CD4-positive, alpha-beta T cell treated with Interleukin-4 for 4 hours (primary cell): ENCODE data around the gene HAUS3.
"Not testable (repeated sequence)": the region's sequence is repeated elsewhere in the genome, so short reads cannot be mapped to it uniquely, and the experiment has no call there.

Source experiments
- DNase-seq: peaks from one replicate; pipeline ENCODE4 v3.0.0-alpha.2; 2020

Gene HAUS3

DNA sequence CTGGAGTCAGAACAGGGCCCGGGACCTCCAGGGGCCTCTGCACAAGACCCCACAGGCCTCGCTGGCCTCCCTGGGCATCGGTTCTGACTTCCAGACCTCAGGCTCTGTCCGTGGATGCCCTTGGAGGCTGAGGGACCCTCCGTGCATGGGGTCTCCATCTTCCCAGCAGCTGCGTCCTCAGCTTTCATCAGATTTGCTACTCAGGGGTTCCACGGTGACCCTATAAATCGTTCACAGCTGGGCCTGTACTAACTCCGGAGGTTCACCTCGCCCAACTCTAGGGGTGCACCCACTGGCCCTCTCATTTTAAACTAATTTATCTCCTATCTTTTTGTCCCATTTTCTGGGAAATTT is 33.1 kb upstream of the HAUS3 start:
- not testable (repeated sequence) for DNase-seq

DNA sequence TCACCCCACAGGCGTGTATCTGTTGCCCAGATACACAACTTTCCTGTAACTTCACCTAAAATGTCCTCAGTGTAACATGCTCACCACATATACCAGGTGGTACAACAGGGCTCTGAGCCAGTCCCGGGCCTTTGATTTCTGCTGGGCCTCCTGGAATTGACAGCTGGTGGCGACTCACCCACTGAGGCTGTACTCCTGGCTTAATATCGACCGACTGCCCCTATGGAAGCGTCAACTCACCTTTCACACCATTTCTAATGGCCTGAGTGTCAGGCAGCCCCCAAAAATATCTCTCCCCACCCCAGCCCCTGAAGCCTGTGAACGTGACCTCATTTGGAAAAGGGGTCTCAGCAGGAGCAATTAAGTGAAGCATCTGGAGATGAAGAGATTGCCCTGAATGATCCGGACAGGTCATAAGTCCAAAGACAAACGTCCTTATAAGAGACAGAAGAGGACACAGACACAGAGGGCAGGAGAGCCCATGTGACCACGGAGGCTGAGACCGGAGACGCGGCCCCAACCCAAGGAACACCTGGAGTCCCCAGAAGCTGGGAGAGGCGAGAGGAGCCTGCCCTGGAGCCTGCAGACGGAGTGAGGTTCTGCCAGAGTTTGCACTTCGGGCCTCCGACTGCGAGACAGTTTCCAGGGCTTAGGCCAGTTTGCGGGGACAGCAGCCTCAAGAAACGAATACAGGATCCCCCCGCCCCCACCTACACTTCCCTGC is 32.6 kb upstream of the HAUS3 start:
- DNase-seq, result no peak

DNA sequence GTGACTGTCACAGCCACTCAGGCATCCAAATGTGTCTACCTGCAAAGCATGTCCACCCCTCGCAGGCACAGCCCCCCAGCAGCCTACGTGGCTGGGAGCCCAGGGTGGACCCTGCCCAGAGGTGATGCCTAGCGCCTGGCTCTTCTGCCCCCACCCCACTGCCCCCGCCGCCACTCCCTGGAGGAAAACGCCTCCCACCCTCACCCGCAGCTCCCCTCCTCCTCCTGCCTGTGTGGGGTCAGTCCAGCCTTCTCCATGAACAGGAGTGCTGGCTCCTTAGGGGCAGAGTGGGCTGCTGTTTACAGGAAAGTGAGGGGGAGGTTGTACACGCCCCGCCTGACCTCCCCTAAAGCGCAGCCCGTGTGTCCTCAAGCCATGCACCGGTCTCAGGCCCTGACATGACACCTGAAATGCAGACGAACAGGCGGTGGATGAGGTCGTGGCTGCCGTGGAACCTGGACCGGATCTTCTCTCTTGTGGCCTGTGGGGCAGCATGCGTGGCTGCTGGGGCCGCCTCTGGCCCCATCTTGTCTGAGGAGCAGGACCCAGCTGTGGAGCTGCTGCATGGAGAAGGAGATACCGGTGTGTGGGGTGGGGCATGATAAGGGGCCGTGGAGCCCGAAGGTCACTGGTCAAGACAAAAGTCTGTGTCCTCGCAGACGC is 31.9 kb upstream of the HAUS3 start:
- no peak for DNase-seq

DNA sequence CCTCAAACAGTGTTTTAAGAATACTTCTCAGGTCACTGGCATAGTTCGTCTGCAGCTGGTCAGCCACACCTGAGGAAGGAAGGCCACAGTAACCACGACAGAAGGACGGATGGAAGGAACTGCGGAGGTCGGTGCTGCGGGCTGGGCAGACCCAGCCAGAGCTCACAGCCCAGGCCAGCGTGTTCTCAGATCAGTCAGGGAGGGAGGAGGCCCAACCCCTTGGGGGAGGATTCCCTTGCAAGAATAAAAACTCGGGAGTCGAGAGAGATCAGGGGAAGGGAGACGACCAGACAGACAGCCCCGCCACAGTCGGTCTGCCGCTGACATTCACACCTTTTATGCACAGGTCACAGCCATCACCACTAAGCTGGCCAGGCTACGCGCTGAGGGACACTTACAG is 31.3 kb upstream of the HAUS3 start:
- no peak for DNase-seq

DNA sequence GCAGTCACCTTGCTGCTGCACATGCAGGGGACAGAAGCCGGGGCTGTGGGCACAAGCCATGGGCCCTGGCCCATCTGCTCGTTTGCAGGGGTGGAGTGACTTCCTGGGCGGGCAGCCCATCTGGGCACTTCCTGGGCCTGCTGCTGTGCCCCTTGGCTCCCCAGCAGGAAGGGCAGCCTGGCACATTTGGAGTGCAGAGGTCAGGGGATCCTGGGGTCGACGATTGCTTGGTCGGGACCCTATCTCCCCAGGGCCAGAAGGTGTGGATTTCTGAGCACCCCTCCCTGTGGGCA is 30.9 kb upstream of the HAUS3 start:
- no peak for DNase-seq

DNA sequence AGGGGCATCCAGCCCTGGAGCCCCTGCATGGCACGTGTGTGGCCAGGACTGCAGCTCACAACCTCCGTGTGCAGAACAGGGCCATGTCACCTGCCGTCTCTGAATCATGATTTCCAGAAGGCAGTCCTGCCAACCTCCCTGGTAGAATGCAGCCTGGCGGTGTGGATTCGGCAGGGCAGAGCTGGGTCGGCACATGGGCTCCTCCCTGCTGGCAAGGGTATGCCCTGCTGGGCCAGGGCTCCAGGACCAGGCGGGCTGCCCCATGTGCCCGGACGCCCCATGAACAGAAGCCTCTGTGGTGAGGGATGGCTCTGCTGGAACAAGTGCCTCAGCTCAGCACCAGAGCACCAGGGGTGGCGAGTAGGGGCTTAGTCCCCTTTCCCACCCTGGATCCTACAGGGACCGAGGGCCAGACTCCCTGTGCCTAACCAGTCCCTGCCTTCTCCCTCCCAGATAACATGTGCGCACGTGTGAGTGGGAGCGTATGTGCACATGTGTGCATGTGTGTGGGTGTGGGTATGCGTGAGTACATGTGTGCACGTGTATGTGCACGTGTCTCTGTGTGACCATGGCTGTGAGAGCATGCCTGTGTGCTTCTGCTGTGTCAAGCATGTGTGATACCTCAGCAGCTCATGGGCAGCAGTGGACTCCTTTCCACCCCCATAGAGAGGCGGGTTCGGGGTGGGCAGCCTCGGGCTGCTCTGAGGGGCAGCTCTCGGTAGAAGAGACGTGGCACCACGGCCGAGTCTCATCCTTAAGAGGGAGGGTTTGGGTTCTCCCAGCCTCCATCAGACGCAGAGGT is 30.3 kb upstream of the HAUS3 start:
- DNase-seq, result no peak

DNA sequence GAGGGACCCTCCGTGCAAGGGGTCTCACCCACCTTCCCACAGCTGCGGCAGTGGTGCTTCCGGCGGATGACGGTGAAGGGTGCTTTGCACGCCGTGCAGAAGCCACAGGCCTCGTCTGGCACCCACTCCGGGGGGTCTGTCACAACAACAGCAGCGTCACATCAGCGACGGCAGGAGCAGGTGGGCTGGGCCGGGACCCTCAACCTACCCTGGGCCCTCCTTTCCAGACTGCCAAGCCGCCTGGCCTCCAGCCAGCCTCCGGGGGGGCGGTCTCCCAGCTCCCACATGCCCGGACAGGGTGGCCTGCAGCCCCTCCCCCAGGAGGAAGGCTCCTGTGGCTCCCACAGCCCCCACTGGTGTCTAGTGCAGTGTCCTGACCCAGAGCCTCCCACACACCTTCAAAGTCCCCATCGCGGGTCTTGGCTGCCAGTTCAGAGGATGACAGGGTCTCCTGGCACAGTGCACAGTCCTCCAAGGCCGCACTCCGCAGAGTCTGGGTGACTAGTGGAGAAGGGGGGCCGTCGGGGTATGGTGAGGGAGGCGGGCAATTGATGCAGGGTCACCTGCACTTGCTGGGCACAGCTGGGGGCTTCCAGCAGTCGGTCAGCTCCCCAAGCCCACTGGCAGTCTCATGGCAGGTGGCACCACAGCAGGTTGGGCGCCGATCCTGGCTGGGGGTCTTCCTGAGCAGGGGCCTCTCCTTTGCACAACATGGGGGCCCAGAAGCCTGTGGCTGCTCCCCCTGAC is 29.5 kb upstream of the HAUS3 start:
- no peak for DNase-seq

DNA sequence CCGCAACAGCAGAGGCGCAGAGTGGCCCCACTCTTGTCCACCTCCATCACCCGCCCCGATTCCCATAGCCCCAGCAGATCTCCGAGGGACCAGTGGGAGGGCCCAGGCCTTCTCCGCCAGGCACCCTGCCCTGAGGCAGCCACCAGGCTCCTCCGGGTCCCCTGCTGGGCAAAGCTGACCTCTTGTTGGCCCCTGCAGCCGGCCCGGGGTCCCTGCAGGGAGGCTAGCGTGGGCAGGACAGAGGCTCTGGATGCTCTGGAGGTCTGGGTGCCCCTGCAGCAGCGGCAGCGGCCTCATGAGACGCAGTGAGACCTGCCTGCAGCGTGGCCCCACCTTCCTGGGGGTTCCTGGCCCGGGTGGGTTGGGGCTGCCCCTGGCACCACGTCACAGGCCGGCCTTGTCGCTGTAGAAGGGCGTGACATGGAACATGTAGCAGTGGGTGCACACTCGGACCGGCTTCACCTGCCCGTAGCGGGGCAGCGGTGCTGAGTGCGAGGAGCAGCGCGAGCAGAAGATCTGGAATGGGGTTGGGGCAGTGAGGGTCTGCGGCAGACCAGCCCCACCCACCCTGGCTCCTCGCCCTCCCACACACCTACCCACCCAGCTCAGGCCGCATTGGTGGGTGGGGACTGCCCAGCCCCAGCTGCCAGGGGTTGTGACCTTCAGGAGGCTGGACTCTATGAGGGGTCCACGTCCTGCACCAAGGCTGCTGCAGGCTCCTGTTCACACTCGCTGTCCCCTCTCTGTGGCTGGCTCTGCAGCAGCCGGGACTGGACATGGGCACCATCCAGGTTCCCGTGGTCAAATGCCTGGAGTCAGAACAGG is 28.6 kb upstream of the HAUS3 start:
- DNase-seq, result no peak

DNA sequence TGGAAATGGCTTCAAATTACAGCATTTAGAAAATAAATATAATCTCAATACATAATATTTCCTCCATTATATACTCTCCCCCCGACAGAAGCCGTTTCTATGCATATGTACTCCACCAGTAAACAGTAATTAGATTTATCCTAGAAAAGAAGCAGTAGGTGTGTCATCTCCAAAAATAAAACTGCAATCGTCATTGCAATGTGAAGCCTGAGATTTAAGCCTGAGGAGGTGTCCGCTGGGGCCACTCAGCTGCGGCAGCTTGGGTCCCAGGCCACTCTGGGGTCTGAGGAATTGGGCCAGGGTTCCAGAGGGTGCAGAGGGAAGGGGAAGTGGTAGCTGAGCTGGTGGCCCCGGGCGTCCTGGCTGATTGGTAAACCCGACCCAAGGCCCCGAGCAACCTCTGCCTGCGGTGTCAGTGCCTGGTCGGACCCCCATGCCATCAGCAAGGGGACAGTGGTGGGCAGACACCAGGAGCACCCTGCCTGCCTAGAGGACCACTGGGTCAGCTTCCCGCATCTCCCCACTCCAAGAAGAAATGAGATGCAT is 27.8 kb upstream of the HAUS3 start:
- DNase-seq, result no peak

DNA sequence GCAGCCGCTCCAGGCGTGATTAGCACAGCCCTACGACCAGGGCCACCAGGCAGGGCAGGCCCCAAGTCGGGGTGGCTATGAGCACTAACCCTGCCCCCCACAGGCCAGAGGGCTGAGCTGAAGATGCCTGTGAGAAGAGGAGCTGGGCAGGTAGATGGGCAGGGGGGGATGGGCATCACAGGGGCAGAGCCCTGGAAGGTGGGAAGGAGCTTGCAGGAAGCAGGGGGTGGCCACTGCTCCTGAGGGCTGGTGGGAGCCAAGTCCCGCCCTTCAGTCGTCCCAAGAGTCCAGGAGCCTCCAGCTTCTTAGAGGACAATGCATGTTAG is 27.2 kb upstream of the HAUS3 start:
- no peak for DNase-seq

DNA sequence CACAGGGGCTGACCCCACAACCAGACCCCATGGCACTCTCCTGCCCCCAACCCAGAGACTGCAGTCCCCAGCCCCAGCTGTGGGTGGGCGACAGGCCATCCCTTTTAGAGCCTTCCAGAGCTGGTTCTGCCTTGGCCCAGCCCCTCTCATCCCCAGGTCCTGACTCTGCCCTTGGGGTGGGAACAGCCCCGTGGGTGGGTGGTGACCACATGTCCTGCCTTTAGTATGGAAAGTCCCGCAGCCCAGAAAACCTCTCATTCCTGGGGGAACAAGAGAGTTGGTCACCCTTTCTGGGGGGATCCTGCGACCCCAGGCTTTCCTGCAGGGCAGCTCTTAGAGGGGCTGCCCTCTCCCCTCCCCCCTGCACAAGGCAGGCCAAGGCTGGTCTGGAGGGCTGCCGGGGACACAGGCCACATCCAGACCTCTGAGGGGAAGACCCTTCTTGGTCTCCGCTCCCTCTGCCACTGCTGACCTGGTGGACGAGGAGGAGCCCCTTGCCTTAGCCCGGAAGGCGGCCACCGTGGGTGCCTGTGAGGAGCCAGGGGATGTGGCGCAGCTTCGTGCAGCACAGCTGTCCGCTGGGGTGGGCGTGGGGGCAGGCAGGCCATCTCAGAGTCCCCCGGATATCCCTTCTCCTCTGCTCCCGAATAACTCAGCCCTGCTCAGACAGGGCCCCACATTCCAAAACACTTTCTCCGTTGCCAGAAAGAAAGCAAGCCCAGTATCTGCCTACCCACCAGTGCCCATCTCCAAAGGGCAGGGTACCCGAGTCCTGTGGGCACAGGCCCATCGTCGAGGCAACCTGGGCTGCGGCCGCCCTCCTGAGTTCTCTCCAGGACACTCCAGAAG is 26.7 kb upstream of the HAUS3 start:
- no peak for DNase-seq

DNA sequence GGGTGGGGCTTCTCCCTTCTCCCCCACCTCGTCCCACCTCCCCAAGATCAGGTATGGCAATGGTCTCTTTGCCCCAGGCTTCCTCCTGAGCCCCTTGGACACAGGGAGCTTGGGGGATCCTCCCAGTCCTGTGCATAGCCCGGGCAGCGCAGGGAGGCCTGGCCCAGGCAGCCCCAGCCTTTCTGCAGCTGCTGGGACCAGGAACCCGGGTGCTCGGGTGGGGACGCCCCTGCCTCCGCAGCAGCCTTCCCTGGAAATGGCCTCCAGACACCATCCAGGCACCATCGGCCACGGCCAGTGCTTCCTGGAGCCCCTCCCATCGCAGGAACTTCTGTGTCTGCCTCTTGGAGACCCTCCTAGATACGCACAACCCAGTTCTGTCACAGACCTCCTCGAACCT is 25.9 kb upstream of the HAUS3 start:
- DNase-seq, result no peak

DNA sequence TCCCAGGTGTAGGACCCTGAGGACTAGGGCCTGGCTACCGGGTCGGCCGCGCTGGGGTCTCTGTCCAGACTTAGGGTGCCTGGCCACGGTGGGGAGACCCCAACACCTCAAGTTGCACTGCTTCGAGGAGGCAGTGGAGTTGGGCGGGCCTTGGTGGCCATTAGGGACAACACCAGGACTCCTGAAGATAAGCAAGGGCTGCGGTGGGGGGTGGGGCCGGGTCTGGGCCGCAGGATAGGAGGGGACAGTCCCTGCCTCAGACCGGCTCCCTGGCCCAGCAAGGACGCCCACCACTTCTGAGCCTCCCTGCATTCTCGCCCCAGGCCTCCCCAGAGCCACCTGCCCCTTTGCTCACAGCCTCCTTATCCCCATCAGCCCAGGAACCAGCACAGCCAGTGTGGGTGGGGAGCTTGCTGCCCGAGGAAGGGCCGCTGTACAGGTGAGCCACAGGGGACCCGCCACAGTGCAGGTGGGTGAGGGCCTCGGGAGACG is 25.4 kb upstream of the HAUS3 start:
- no peak for DNase-seq

DNA sequence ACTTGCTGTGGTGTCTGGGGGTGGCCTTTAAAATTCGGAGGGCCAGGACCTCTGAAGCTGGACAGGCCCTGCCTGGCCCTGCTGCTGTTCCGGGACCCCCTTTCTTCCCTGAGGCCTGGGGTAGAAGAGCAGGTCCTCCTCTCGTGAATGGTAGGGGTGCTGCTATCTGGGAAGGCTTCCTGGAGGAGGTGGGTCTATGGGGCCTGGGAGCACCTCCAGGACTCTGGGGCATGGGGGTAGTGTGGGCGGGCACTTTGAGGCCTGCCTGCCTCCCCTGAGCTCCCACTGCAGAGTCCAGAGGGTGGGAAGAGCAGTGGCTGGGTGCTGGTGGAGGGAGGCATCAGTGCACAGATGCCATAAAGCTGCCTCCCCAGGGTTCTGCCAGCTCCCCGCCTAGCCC is 24.9 kb upstream of the HAUS3 start:
- DNase-seq, result no peak

DNA sequence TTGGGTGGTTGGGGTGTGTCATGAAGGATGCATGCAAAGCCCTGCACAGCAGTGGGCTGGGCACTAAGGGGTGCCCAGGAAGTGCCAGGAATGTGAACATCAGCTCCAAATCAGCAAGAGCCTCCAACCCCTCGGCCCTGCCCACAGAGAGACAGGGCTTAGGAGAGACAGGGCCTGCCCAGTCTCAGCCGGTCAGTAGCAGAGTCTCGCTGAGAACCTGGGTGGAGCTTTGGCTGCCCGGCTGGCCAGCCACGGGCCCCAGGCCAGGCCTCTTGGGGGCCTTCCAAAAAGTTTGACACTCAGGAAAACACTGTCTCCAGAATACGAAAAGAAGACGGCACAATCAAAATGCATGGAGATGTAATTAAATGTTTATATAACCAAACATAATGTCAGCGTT is 24.3 kb upstream of the HAUS3 start:
- no peak for DNase-seq

DNA sequence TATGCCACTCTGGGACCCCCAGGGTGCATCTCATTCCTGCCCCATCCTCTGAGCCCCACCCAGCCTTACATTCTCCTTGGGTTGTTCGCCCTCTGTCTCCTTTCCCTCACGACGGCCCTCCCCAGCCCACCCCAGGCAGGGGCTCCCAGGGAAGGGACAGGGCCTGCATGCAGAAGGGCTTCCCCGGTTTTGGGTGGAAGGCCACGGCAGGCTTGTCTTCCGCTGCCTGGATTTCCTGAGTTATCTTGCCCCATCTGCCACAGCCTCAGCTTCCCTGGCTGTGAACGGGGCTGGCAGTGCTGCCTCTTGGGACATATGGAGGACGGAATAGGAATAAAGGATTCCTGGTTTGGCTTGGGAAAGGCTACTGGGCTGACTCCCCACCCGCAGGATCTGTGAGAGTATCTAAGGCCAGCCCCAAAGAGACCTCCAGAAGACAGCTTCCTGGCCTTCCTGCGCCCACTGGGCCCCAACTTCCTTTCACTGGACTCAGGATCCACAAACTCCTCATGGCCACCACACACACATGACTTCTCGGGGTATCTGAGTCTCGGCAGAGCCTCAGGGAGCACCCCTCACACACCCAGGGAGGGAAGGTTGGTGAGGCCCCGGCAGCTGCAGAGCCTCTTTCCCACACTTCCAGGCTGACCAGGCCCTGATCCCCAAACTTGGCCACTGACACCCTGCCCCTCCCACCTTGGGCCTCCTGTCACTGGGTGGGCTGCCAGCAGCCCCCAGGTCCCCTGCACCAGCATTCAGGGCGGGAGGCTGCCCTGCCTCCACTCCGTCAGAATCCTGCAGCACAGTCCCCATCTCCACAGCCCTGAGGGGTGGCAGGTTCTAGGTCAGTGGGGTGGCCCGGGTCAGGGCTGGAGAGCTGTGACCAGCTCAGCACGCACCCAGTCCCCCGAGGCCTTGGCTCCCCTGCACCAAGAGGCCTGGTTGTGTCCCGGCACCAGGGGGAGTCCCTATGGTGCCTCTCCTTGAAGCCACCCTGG is 23.5 kb upstream of the HAUS3 start:
- DNase-seq, result no peak

DNA sequence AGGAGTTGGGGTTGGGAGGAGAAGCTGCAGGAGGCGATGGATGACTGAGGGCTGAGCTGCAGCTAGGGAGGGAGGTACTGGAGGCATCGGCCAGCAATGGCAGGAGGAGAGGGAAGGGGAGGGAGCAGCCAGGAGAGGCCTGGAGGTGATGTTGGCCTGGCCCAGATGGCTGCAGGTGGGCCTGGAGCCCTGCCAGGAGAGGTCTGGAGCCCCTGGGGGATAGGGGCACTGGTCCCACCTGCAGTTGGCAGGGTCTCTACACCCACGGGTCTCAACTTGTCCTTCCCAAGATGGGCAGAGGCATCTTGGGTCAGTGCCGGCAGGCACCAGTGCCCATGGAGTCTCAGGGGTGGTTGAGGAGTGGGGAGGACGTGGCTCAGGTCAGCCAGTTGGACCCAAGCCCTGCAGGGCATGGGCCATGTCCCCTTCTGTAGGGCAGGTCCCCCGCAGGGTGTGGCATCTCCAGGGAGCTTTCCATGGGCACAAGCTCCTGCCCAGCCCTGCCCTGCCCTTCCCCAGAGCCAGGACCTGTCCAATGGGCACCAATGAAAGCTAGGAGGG is 22.6 kb upstream of the HAUS3 start:
- no peak for DNase-seq

DNA sequence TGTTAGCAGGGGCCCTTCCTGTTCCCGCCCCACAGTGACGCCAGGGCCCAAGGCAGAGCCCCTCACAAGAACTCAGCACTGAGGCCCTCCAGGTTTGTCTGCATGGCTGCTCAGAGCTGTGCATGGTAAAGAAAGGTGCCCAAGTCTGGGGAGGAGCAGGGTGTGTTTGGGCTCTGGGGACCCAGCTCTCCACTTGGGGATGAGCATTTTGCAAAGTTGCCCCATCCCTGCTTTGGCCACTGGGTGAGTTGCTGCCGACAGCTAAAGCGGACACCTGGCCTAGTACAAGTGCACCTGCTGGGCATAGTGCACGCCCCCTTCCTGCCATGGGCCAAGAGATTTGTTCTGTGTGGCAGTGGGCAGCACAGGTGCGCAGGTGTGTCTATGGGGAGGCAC is 22.0 kb upstream of the HAUS3 start:
- DNase-seq, result no peak

DNA sequence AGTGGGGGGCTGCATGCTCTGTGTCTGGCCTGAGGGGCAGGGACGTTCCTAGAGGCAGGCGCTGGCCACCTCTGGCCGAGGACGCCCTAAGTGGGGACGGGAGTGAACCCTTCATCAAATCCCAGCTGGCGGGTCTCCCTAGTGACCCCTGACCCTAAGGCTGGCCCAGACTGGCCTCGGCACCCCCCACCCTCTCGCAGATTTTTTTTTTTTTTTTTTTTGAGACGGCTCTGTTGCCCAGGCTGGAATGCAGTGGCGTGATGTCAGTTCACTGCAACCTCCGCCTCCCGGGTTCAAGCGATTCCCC is 21.0 kb upstream of the HAUS3 start:
- no peak for DNase-seq
